ENCODE results near the gene DOCK9. TPM values are rescaled to one million over a fixed set of nuclear protein-coding genes. Genes with fewer than 3 reads are reported as not detected.

DOCK9 gene
- total and polyA plus RNA-seq, 2 donors (not counting 1 experiment from before 2014, with no cell fraction given), result 18.2 TPM

DNA sequence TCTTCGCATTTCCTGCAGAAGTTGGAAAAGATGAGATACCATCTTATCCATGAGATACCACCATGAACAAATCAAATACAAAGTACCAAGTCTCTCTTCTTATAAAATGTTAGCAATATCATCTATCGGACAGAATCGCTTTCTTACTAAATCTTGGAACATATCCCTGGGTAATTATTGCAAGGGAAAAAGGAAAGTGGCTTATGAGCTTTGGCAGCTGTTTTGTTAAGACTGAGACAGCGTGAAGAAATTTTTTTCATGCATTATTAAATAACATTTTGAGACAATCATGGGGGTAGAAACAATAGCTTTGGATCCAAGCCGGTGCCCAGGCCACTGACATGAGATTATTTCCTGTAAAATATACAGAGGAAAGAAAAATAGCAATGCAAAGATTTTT lies 84.5 kb downstream of the DOCK9 start:
- no peak overlapping the region for H3K4me2 ChIP-seq (ENCODE audit: extremely low read depth, insufficient read depth, low read length)
- H4K20me1 ChIP-seq (ENCODE audit: control insufficient read depth, extremely low read depth, insufficient read depth, low read length), result no peaks in the 10 kb centered on the region
- no peak overlapping the region for H3K4me3 ChIP-seq (replicated peaks in 1 of 4; ENCODE audit: control extremely low read depth in 1 of 4, insufficient read depth in 1 of 4, low read depth in 3 of 4, low read length in 4 of 4)
- H3K27ac ChIP-seq (ENCODE audit: insufficient read depth, low read length), result no peak overlapping the region
- no peak overlapping the region for H2AFZ ChIP-seq (ENCODE audit: low read length)
- no peaks in the 10 kb centered on the region for H3K9me3 ChIP-seq (ENCODE audit: control insufficient read depth, insufficient read depth, low read depth, low read length)
- H3K27me3 ChIP-seq (ENCODE audit: control insufficient read depth, insufficient read depth, low read length), result no peaks in the 10 kb centered on the region
- H3K4me1 ChIP-seq (ENCODE audit: control insufficient read depth, extremely low read depth, insufficient read depth, low read length), result no peaks in the 10 kb centered on the region
- H3K79me2 ChIP-seq (ENCODE audit: control insufficient read depth, insufficient read depth, low read length), result no peaks in the 10 kb centered on the region
- no peak for TF ChIP-seq EZH2 (IDR thresholded peaks at IDR 0.05; ENCODE audit: low read length, missing control alignments)
- TF ChIP-seq, protein P1, sequence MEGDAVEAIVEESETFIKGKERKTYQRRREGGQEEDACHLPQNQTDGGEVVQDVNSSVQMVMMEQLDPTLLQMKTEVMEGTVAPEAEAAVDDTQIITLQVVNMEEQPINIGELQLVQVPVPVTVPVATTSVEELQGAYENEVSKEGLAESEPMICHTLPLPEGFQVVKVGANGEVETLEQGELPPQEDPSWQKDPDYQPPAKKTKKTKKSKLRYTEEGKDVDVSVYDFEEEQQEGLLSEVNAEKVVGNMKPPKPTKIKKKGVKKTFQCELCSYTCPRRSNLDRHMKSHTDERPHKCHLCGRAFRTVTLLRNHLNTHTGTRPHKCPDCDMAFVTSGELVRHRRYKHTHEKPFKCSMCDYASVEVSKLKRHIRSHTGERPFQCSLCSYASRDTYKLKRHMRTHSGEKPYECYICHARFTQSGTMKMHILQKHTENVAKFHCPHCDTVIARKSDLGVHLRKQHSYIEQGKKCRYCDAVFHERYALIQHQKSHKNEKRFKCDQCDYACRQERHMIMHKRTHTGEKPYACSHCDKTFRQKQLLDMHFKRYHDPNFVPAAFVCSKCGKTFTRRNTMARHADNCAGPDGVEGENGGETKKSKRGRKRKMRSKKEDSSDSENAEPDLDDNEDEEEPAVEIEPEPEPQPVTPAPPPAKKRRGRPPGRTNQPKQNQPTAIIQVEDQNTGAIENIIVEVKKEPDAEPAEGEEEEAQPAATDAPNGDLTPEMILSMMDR (conservative IDR thresholded peaks at IDR 0.05 in 1 of 2, IDR thresholded peaks at IDR 0.05 in 1 of 2; ENCODE audit: low read depth in 1 of 2, low read length in 2 of 2), result no peak
- DNase-seq (ENCODE audit: low read depth in 2 of 2), result peak in 1 of 2 donors; percentile 74
- no peak overlapping the region for H3K9ac ChIP-seq (ENCODE audit: insufficient read depth, low read length)
- no peaks in the 10 kb centered on the region for H3K36me3 ChIP-seq (ENCODE audit: control insufficient read depth, insufficient read depth, low read length)

DNA sequence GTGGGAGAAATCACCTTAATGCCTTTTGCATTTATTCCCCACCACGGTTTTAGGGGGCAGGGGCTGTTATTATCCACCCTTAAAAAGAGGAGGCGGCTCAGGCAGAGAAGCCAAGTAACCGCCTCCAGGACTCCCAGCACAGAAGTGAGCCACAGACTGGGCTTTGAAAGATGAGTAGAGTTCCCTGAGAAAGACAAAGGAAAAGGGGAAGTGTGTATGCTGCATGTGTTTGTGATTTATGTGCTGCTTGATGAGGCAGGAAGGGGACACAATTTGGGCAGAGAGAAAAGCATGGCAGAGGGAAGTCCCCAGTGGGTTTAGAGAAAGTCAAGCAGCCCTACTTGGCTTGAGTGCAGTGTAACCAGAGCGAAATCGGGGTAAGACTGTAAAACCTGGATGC lies 85.0 kb downstream of the DOCK9 start:
- no peak overlapping the region for H3K4me2 ChIP-seq (ENCODE audit: extremely low read depth, insufficient read depth, low read length)
- H3K4me1 ChIP-seq (ENCODE audit: control insufficient read depth, extremely low read depth, insufficient read depth, low read length), result no peaks in the 10 kb centered on the region
- no peaks in the 10 kb centered on the region for H4K20me1 ChIP-seq (ENCODE audit: control insufficient read depth, extremely low read depth, insufficient read depth, low read length)
- H3K79me2 ChIP-seq (ENCODE audit: control insufficient read depth, insufficient read depth, low read length), result no peaks in the 10 kb centered on the region
- DNase-seq (ENCODE audit: low read depth in 2 of 2), result peak in 1 of 2 donors; percentile 14
- no peak overlapping the region for H3K9ac ChIP-seq (ENCODE audit: insufficient read depth, low read length)
- no peaks in the 10 kb centered on the region for H3K27me3 ChIP-seq (ENCODE audit: control insufficient read depth, insufficient read depth, low read length)
- H3K4me3 ChIP-seq (replicated peaks in 1 of 4; ENCODE audit: control extremely low read depth in 1 of 4, insufficient read depth in 1 of 4, low read depth in 3 of 4, low read length in 4 of 4), result no peak overlapping the region
- no peaks in the 10 kb centered on the region for H3K9me3 ChIP-seq (ENCODE audit: control insufficient read depth, insufficient read depth, low read depth, low read length)
- no peak for TF ChIP-seq EZH2 (IDR thresholded peaks at IDR 0.05; ENCODE audit: low read length, missing control alignments)
- TF ChIP-seq, protein P1 (conservative IDR thresholded peaks at IDR 0.05 in 1 of 2, IDR thresholded peaks at IDR 0.05 in 1 of 2; ENCODE audit: low read depth in 1 of 2, low read length in 2 of 2), result no peak
- no peaks in the 10 kb centered on the region for H3K36me3 ChIP-seq (ENCODE audit: control insufficient read depth, insufficient read depth, low read length)
- no peak overlapping the region for H3K27ac ChIP-seq (ENCODE audit: insufficient read depth, low read length)
- no peak overlapping the region for H2AFZ ChIP-seq (ENCODE audit: low read length)

DNA sequence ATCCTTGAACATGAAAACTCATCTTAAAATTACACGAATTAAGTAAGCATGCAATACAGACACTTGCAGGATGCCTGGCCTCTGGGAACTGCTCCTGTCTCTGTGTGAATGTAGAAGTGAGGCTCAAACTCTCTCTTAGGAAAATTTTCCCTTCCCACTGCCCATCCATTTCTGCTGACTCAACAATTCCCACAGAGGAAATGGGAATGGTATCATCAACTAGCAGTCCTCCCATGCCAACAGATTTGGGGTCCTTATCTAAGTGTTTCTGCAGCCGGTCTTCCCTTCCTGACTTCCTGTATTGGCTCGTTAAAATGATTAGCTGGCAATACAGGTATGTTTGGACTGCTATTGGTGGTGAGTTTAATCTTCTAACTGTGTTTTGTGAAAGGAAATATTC lies 85.8 kb downstream of the DOCK9 start:
- Histone ChIP-seq H2AFZ (ENCODE audit: low read length) (no peak overlapping the region), H3K36me3 (ENCODE audit: control insufficient read depth, insufficient read depth, low read length) (no peaks in the 10 kb centered on the region), H3K27ac (ENCODE audit: insufficient read depth, low read length) (no peak overlapping the region), H4K20me1 (ENCODE audit: control insufficient read depth, extremely low read depth, insufficient read depth, low read length) (no peaks in the 10 kb centered on the region), H3K9ac (ENCODE audit: insufficient read depth, low read length) (no peak overlapping the region), H3K4me2 (ENCODE audit: extremely low read depth, insufficient read depth, low read length) (no peak overlapping the region), H3K4me1 (ENCODE audit: control insufficient read depth, extremely low read depth, insufficient read depth, low read length) (no peaks in the 10 kb centered on the region), H3K4me3 (replicated peaks in 1 of 4; ENCODE audit: control extremely low read depth in 1 of 4, insufficient read depth in 1 of 4, low read depth in 3 of 4, low read length in 4 of 4) (no peak overlapping the region), H3K9me3 (ENCODE audit: control insufficient read depth, insufficient read depth, low read depth, low read length) (no peaks in the 10 kb centered on the region), H3K79me2 (ENCODE audit: control insufficient read depth, insufficient read depth, low read length) (no peaks in the 10 kb centered on the region), H3K27me3 (ENCODE audit: control insufficient read depth, insufficient read depth, low read length) (no peaks in the 10 kb centered on the region)
- DNase-seq (ENCODE audit: low read depth in 2 of 2), result no peak
- TF ChIP-seq, protein P1 (conservative IDR thresholded peaks at IDR 0.05 in 1 of 2, IDR thresholded peaks at IDR 0.05 in 1 of 2; ENCODE audit: low read depth in 1 of 2, low read length in 2 of 2), result no peak
- no peak for TF ChIP-seq EZH2 (IDR thresholded peaks at IDR 0.05; ENCODE audit: low read length, missing control alignments)
